NCI-H82 treated with DMSO at 0.1 percent for 48 hours (cell line): ENCODE results near the gene CCL19.

Experiments used
- DNase-seq: peaks from one replicate; lab custom pipeline; 2025; ENCODE audit not compliant: unreplicated experiment; lab: John Stamatoyannopoulos, UW

The CCL19 gene

GRCh38 chr9:34642679-34643078, 48.4 kb downstream of the CCL19 start:
- DNase-seq = no peak
